ENCODE data around the gene NOTCH4.

DNA sequence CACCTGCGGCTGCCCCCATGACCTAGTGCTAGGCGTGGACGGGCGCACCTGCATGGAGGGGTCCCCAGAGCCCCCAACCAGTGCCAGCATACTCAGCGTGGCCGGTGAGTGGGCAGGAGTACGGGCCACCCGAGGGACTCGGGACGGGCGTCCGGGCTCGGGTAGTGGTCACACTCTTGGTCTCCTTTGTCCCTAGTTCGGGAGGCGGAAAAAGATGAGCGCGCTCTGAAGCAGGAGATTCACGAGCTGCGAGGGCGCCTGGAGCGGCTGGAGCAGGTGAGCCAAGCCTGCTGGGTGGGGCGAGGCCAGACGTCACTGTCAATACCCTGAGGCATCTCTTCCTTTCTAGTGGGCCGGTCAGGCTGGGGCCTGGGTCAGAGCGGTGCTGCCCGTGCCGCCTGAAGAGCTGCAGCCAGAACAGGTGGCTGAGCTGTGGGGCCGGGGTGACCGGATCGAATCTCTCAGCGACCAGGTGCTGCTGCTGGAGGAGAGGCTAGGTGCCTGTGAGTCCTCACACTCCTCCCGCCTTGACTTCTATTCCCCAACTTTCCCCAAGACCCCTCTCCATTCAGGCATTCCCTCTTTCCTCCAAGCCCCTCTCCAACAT, 56.6 kb downstream of the NOTCH4 start:
- TF ChIP-seq, protein P1, sequence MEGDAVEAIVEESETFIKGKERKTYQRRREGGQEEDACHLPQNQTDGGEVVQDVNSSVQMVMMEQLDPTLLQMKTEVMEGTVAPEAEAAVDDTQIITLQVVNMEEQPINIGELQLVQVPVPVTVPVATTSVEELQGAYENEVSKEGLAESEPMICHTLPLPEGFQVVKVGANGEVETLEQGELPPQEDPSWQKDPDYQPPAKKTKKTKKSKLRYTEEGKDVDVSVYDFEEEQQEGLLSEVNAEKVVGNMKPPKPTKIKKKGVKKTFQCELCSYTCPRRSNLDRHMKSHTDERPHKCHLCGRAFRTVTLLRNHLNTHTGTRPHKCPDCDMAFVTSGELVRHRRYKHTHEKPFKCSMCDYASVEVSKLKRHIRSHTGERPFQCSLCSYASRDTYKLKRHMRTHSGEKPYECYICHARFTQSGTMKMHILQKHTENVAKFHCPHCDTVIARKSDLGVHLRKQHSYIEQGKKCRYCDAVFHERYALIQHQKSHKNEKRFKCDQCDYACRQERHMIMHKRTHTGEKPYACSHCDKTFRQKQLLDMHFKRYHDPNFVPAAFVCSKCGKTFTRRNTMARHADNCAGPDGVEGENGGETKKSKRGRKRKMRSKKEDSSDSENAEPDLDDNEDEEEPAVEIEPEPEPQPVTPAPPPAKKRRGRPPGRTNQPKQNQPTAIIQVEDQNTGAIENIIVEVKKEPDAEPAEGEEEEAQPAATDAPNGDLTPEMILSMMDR (IDR thresholded peaks at IDR 0.05) = no peak
- TF ChIP-seq POLR2A (IDR thresholded peaks at IDR 0.05) = no peak
